ENCODE measurements around the gene FGFBP2.

FGFBP2 gene

GRCh38 chr4:15921592-15921932 lies 41.4 kb downstream of the FGFBP2 start (continued):
- TF ChIP-seq, protein P1, sequence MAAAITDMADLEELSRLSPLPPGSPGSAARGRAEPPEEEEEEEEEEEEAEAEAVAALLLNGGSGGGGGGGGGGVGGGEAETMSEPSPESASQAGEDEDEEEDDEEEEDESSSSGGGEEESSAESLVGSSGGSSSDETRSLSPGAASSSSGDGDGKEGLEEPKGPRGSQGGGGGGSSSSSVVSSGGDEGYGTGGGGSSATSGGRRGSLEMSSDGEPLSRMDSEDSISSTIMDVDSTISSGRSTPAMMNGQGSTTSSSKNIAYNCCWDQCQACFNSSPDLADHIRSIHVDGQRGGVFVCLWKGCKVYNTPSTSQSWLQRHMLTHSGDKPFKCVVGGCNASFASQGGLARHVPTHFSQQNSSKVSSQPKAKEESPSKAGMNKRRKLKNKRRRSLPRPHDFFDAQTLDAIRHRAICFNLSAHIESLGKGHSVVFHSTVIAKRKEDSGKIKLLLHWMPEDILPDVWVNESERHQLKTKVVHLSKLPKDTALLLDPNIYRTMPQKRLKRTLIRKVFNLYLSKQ (tag by site-specific recombination; IDR thresholded peaks at IDR 0.05; ENCODE audit: borderline replicate concordance): no peak
- TF ChIP-seq ZNF280C (tag by site-specific recombination; IDR thresholded peaks at IDR 0.05): no peak

GRCh38 chr4:15920723-15921591 lies 42.0 kb downstream of the FGFBP2 start:
- POLR2A ChIA-PET: interaction anchor here (1.1 kb wide), 1 partner anchor 306 kb away, joined by 3 read pairs; no protein-coding TSS in a partner anchor
- TF ChIP-seq ZNF24 (tag by site-specific recombination; IDR thresholded peaks at IDR 0.05) (0 out of 2 replicates have a peak, but pooled peaks have one; percentile 48), ZNF704 (tag by site-specific recombination; IDR thresholded peaks at IDR 0.05) (no peak), ZNF37A (tag by site-specific recombination; IDR thresholded peaks at IDR 0.05) (no peak), ZEB2 (tag by site-specific recombination; IDR thresholded peaks at IDR 0.05) (peak; percentile 40; the same call in 1 of the 2 replicates), ZNF629 (tag by site-specific recombination; IDR thresholded peaks at IDR 0.05) (0 out of 2 replicates have a peak, but pooled peaks have one; percentile 51), ZNF660 (tag by site-specific recombination; IDR thresholded peaks at IDR 0.05) (peak; percentile 44; the same call in 1 of the 2 replicates), ZNF132 (tag by site-specific recombination; IDR thresholded peaks at IDR 0.05; ENCODE audit: borderline replicate concordance) (no peak), ZNF23 (tag by site-specific recombination; IDR thresholded peaks at IDR 0.05; ENCODE audit: borderline replicate concordance) (no peak), ZNF184 (tag by site-specific recombination; IDR thresholded peaks at IDR 0.05) (0 out of 2 replicates have a peak, but pooled peaks have one; percentile 25), ZNF473 (tag by site-specific recombination; IDR thresholded peaks at IDR 0.05) (no peak), ZNF10 (tag by site-specific recombination; IDR thresholded peaks at IDR 0.05) (0 out of 2 replicates have a peak, but pooled peaks have one; percentile 26), ZNF16 (tag by site-specific recombination; IDR thresholded peaks at IDR 0.05; ENCODE audit: low read depth) (no peak), ZNF133 (tag by site-specific recombination; IDR thresholded peaks at IDR 0.05) (no peak), ZBTB17 (tag by site-specific recombination; IDR thresholded peaks at IDR 0.05) (0 out of 2 replicates have a peak, but pooled peaks have one; percentile 27)
- TF ChIP-seq, protein P2, sequence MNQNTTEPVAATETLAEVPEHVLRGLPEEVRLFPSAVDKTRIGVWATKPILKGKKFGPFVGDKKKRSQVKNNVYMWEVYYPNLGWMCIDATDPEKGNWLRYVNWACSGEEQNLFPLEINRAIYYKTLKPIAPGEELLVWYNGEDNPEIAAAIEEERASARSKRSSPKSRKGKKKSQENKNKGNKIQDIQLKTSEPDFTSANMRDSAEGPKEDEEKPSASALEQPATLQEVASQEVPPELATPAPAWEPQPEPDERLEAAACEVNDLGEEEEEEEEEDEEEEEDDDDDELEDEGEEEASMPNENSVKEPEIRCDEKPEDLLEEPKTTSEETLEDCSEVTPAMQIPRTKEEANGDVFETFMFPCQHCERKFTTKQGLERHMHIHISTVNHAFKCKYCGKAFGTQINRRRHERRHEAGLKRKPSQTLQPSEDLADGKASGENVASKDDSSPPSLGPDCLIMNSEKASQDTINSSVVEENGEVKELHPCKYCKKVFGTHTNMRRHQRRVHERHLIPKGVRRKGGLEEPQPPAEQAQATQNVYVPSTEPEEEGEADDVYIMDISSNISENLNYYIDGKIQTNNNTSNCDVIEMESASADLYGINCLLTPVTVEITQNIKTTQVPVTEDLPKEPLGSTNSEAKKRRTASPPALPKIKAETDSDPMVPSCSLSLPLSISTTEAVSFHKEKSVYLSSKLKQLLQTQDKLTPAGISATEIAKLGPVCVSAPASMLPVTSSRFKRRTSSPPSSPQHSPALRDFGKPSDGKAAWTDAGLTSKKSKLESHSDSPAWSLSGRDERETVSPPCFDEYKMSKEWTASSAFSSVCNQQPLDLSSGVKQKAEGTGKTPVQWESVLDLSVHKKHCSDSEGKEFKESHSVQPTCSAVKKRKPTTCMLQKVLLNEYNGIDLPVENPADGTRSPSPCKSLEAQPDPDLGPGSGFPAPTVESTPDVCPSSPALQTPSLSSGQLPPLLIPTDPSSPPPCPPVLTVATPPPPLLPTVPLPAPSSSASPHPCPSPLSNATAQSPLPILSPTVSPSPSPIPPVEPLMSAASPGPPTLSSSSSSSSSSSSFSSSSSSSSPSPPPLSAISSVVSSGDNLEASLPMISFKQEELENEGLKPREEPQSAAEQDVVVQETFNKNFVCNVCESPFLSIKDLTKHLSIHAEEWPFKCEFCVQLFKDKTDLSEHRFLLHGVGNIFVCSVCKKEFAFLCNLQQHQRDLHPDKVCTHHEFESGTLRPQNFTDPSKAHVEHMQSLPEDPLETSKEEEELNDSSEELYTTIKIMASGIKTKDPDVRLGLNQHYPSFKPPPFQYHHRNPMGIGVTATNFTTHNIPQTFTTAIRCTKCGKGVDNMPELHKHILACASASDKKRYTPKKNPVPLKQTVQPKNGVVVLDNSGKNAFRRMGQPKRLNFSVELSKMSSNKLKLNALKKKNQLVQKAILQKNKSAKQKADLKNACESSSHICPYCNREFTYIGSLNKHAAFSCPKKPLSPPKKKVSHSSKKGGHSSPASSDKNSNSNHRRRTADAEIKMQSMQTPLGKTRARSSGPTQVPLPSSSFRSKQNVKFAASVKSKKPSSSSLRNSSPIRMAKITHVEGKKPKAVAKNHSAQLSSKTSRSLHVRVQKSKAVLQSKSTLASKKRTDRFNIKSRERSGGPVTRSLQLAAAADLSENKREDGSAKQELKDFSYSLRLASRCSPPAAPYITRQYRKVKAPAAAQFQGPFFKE (tag by site-specific recombination; IDR thresholded peaks at IDR 0.05; ENCODE audit: borderline replicate concordance): no peak
- TF ChIP-seq, protein P3, sequence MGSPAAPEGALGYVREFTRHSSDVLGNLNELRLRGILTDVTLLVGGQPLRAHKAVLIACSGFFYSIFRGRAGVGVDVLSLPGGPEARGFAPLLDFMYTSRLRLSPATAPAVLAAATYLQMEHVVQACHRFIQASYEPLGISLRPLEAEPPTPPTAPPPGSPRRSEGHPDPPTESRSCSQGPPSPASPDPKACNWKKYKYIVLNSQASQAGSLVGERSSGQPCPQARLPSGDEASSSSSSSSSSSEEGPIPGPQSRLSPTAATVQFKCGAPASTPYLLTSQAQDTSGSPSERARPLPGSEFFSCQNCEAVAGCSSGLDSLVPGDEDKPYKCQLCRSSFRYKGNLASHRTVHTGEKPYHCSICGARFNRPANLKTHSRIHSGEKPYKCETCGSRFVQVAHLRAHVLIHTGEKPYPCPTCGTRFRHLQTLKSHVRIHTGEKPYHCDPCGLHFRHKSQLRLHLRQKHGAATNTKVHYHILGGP (tag by site-specific recombination; IDR thresholded peaks at IDR 0.05): no peak
- TF ChIP-seq, protein P4, sequence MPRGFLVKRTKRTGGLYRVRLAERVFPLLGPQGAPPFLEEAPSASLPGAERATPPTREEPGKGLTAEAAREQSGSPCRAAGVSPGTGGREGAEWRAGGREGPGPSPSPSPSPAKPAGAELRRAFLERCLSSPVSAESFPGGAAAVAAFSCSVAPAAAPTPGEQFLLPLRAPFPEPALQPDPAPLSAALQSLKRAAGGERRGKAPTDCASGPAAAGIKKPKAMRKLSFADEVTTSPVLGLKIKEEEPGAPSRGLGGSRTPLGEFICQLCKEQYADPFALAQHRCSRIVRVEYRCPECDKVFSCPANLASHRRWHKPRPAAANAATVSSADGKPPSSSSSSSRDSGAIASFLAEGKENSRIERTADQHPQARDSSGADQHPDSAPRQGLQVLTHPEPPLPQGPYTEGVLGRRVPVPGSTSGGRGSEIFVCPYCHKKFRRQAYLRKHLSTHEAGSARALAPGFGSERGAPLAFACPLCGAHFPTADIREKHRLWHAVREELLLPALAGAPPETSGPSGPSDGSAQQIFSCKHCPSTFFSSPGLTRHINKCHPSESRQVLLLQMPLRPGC (tag by site-specific recombination; IDR thresholded peaks at IDR 0.05): peak; percentile 31; the same call in 1 of the 2 replicates
- Histone ChIP-seq H3K36me3 (ENCODE audit: control insufficient read depth in 2 of 2, insufficient read depth in 1 of 2, low read length in 2 of 2) (no peaks in the 10 kb centered on the region), H3K4me1 (ENCODE audit: control insufficient read depth, insufficient read depth, low read length) (no peaks in the 10 kb centered on the region), H3K27ac (ENCODE audit: extremely low read depth, low read depth, low read length) (no peak overlapping the region), H3K4me3 (ENCODE audit: low read depth, low read length) (no peak overlapping the region), H3K9me3 (ENCODE audit: control insufficient read depth, insufficient read depth, low read depth, low read length) (no peaks in the 10 kb centered on the region)
- CTCF ChIA-PET: interaction anchor here (0.7 to 1.0 kb wide), 2 partner anchors 28 to 39 kb away, joined by 3 to 5 read pairs; no protein-coding TSS in a partner anchor
